Tongue (tissue), 2 donors: ENCODE data around the gene C2orf92. TPM values are rescaled to one million over a fixed set of nuclear protein-coding genes. Genes with fewer than 3 reads are reported as not detected.
"Not testable (repeated sequence)": the region's sequence is repeated elsewhere in the genome, so short reads cannot be mapped to it uniquely, and the experiment has no call there.

Experiments used
- DNase-seq: peaks from one replicate; pipeline ENCODE4 v3.0.0-alpha.2; 2015
- total RNA-seq: library from RNA; depleted of rRNA; stranded (reverse); fragments of >200 nt; gene quantifications from one replicate; pipeline ENCODE4 v1.2.3, GENCODE V29; 2014

The C2orf92 gene
- total RNA-seq, 1 donor from 2014 or later: 8.5 TPM

DNA sequence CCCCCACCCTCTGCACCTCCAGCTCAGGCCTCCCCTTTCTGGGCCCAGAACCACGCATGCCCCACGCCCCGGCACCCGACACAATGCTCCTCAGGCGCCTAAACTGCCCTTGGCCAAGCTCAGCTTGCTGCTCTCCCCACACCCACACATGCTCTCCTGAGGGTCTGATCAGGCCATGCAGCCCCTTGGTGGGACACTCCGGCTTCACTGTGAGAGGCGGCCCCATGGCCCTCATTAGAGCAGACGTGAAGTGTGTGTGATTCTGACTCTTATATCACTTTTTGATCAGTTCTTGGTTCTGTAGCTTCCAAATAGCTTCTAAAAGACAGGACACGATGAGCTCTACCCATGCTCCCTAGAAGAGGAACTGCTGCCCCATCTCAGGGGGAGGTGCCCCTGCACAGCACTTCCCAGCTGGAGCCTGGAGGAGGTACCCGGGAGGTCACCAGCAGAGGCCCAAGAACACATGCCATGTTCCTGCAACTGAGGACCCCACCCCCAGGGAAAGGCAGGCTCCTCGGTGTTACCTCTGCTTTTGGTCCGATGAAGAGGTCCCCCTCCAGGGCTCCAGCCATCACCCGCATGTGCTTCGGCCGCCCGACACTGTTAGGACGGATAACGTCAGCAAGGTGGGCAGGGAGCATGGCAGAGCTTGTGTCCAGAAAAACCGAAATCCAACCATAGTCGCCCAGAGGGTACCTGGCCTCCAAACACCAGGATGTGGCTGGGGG, 9.3 kb upstream of the C2orf92 start:
- DNase-seq: no peak

DNA sequence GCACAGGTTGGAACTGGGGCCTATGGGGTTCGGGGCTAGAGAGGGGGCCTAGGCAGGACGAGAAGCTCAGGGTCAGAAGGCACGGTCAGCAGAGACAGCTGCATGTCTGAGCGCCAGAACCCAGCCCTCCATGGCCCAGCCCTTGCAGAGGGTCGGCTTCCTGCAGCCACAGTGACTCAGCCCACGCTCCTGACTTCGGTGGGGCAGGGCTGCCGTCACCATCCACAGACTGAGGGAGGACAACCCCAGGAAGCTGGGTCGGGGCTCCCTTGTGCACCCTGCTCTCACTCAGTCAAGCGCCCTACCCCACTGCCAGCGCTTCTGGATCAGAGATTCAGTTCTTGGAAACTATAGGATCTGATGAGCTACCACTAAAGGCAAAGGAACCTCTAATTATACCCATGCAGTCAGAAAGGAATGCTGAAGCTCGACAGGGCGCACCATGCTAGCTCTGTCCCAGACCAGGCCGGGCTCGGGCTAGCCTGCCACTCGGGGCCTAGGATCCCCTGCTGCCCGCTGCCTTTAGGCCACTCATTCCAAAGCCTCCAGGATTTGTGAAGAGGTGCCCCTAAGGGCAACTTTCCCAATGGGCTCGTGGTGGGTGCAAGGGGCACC, 8.6 kb upstream of the C2orf92 start:
- DNase-seq: no peak

DNA sequence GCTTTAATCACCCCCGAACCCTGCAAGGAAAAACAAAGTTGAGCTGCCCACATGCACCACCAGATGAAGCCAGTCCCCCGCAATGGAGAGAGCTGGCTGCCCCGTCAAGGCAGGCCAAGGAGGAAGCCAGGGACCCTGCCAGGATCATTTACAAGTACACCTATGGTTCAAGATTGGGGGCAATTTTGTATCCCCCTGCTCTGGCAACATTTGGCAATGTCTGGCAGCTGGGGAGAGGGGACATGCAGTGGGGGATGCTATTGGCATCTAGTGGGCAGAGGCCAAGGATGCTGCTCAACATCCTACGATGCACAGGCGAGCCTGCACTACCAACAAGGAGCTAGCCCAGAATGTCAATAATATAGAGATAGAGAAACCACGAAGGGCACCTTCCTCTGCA, 7.6 kb upstream of the C2orf92 start:
- DNase-seq: no peak

DNA sequence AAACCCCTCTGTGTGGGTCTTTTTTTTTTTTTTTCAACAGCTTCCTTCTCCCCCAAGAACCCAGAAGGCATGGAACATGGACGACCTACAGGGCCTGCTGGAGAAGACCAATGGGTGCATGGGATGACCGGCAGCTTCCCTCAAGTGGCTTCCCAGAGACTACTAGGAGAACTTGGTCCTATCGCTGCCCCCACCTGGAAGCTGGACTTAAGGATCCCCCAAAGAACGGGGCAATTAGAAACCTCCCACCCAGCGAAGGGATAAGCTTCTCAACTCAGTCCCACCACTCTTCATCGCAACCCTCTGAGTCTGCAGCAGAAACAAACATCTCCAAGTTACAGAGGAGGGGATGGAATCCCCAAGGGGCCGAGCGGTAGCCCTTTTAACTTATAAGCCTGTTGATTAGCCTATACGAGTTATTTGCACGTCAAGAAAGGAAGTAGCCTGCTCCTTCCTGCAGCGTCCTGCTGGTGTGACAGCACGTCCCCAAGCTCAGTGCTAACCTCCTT, 7.1 kb upstream of the C2orf92 start:
- DNase-seq: no peak

GRCh38 chr2:97662895-97663625, 6.5 kb upstream of the C2orf92 start:
- peak; percentile 84 for DNase-seq

DNA sequence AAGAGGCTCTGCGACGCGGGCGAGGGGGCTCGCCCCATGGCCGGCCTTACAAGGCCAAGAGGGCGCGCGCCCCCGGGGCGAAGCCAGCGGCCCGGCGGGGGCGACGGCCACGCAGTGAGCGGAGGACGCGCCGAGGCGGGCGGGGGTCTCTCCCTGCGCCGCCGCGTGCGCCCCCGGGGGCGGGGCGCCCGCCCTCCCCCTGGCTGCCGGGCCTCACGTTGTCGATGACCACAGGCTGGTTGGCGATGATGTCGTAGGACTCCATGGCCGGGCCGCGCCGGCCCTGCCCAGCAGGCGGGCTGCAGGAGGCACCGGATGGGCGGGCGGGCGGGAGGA, 5.9 kb upstream of the C2orf92 start:
- DNase-seq: no peak

GRCh38 chr2:97663962-97664635, 5.4 kb upstream of the C2orf92 start, which contains the start of gene ACTR1B:
TSS of gene ACTR1B (minus strand) at chr2:97664044. CDS start at chr2:97663890, 154 bp downstream.
- peak; percentile 100 for DNase-seq

GRCh38 chr2:97664636-97664970, 4.9 kb upstream of the C2orf92 start:
- DNase-seq: no peak

GRCh38 chr2:97670471-97670870, 958 bp downstream of the C2orf92 start:
- DNase-seq: no peak

- DNase-seq: no peak
Measured at GRCh38 chr2:97671526-97671925, 2.0 kb downstream of the C2orf92 start.

GRCh38 chr2:97672606-97673140, 3.2 kb downstream of the C2orf92 start:
- DNase-seq: not testable (repeated sequence)

GRCh38 chr2:97673182-97673914, 3.8 kb downstream of the C2orf92 start:
- no peak for DNase-seq

GRCh38 chr2:97673915-97674283, 4.4 kb downstream of the C2orf92 start:
- no peak for DNase-seq

DNA sequence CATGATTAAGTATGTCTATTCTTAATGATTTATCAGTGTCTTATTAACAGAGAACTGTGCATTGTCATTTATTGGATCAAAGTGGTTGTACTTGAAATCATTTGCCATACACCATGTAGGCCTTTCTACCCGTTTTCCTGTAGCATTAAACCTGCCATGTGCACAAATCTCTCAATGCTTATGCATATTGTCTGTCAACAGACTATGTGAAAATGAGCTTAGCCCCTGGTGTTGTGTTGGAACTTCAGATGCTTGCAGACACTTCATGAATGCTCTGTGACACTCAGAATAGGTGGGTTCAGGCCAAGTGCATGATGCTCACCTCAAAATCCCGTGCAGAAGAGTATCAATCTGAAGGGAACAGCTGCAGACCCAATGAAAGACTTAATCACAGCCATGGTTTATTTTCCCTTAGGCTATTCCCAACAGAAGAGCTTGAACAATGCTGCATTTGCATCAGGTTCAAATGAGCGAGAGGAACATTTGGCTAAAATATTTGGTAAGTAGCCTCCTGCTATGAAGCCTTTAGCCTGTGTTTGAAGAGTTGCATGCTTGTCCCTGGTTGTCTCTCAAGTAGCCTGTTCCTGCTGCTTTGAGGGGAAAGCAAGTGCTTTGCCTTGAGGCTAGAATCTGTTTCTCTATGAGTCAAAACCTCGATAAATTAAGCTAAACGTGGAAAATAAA, 6.1 kb downstream of the C2orf92 start:
- DNase-seq: no peak

DNA sequence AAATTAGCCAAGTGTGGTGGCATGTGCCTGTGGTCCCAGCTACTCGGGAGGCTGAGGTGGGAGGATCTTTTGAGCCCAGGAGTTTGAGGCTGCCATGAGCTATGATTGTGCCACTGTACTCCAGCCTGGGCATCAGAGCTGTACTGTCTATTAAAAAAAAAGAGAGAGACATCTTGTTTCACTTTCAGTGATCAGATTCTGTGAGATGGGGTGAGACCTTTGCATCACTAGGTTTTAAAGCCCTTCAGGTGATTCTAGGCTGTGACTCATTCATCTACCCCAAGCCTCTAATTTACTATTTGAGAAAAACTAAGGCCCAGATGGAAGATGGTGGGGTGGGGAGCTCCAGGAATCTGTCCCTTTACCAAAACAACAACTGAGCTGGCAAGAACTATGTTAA, 7.1 kb downstream of the C2orf92 start:
- DNase-seq: no peak

DNA sequence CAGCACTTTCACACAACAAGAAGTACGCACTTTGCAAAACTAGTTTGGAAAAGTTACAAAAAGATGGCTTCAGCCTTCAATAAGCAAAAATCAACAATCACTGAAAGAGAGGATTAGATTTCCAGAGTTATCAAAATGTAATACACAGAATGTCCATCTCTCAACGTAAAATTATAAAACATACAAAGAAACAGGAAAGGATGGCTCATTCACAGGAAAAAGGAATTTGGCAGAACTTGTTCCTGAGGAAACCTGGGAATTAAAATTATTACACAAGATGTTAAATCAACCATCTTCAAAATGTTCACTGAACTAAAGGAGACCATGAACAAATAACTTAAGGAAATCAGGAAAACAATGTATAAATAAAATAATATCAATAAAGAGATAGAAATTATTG, 8.0 kb downstream of the C2orf92 start:
- DNase-seq: no peak

DNA sequence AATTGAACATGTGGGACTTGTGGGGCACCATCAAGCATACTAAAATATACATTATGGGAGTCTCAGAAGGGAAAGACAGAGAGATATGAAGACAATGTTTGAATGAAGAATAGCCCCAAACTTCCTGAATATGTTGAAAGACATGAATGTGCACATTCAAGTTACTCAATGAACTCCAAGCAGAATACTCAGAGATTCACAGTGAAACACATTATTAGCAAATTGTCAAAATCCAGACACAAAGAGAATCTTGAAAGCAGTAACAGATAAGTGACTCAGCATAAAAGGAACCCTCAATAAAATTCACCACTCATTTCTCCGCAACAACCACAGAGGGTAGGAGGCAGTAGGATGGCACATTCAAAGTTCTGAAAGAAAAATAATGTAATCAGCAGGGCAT, 8.8 kb downstream of the C2orf92 start:
- DNase-seq: no peak

- not testable (repeated sequence) for DNase-seq
Measured at GRCh38 chr2:97687235-97687634, 17.7 kb downstream of the C2orf92 start.

GRCh38 chr2:97688062-97688827, 18.7 kb downstream of the C2orf92 start:
- no peak for DNase-seq

- no peak for DNase-seq
Measured at GRCh38 chr2:97691166-97691565, 21.7 kb downstream of the C2orf92 start.
